ENCODE measurements around the gene ESYT1. TPM values are rescaled to one million over a fixed set of nuclear protein-coding genes. Genes with fewer than 3 reads are reported as not detected.

Gene ESYT1
- polyA plus RNA-seq, 4 donors = 71.0 to 84.0 (median 79.2) TPM

DNA sequence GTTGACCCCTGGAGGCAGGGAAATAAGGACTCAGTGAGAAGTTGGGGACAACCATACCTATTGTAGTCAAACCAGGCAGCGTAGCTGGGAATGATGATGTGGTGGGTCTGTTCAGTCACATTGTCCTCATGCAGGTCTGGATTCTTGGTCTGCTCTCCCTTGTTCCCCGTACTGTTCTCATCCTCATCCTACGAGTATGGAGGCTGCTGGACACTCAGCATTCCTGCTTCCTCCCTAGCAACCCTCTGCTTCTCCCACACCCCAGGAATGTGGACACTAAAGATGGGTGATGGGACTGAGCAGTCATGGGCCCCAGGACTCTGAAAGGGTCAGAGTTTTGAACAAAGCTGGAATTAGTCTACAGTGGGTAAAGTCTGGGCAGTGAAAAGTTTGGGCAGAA is 50.3 kb downstream of the ESYT1 start:
- DNase-seq (ENCODE audit: low read depth in 4 of 4, low spot score in 3 of 4) = no peak

- no peak for DNase-seq (ENCODE audit: low read depth in 4 of 4, low spot score in 3 of 4)
Measured at GRCh38 chr12:56186957-56187356, 58.9 kb downstream of the ESYT1 start.

GRCh38 chr12:56188131-56188777 is 60.2 kb downstream of the ESYT1 start:
- no peak for DNase-seq (ENCODE audit: low read depth in 4 of 4, low spot score in 3 of 4)

DNA sequence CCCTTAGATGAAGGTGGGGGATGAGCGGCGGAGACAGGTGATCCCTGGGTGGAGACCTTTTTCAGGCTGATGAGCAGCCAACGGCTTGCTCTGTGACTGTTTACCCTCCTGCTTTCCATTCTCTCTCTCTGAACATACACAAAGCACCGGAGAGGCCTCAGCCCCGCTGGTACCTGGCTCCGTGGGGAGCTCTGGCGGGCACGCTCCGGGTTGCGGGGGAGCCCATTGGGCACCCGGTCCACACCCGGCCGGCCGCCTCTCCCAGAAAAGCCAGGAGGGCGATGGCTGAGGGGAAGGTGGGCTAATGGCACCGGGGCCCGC is 60.7 kb downstream of the ESYT1 start:
- no peak for DNase-seq (ENCODE audit: low read depth in 4 of 4, low spot score in 3 of 4)

DNA sequence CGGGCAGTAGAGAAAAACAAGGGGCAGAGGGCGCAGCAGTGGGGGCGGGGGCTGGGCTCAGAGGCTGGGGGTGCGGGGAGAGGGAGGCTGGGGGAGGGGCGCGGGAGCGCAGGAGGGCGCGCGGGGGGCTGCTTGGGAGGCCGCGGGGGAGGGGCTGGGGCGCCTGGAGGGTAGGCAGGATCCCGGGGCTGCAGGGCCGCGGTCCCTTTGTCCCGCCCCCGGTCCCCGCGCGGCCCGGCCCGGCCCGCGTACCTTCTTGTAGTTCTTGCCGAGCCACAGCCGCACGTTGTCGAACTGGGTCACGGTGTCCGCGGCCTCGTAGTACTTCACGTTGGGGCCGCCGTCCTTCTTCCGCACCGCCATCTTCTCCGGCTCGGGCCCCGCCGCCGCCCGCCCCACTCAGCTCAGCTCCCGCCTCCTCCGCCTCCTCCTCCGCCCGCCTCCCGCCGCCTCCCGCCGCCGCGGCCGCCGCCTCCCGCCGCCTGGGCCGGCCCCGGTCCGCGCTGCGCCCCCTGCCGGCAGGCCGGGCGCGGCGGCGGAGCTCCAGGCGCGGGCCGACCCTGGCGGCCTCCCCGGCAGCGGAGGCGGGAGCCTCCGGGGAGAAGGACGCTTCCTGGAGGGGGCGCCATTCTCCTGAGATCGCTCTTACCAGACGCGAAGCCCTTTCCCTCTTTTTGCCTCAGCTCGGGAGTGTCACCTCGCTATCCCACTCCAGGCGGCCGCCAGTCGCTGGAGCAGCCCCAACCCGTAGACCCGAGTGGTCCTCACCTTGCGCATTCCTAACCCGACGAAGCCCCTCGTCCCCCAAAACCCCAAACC is 61.2 kb downstream of the ESYT1 start, which contains the start of gene SMARCC2:
TSS of gene SMARCC2 (minus strand) at position 385 of the 819 bp plus-strand sequence. CDS start at position 363, 22 bp downstream.
- peak; percentile 76 to 82 (median 80) for DNase-seq (ENCODE audit: low read depth in 4 of 4, low spot score in 3 of 4)

- DNase-seq (ENCODE audit: low read depth in 4 of 4, low spot score in 3 of 4) = peak; percentile 86 to 90 (median 88)
Measured at GRCh38 chr12:56189918-56190694, 62.0 kb downstream of the ESYT1 start.

GRCh38 chr12:56190695-56191155 is 62.7 kb downstream of the ESYT1 start:
- no peak for DNase-seq (ENCODE audit: low read depth in 4 of 4, low spot score in 3 of 4)

DNA sequence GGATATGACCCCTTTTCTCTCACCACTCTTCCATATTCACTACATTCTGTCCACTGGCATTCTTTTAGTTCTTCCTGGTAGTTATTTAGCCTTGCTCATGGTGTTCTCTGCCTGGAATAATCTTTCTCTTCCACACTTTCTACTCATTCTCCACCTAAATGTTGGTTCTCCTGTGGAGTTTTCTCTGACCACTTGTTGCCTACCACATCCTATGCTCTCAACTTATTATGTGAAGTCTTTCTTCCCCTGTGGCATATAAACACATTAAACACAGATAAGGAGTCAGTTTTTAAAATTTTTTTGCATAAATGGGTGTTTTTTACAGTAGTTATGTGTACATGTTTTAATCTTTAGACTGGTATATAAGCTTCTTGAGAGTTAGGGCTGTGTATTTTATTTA is 64.5 kb downstream of the ESYT1 start:
- no peak for DNase-seq (ENCODE audit: low read depth in 4 of 4, low spot score in 3 of 4)

- DNase-seq (ENCODE audit: low read depth in 4 of 4, low spot score in 3 of 4) = peak; percentile 69 to 81 (median 76)
Measured at GRCh38 chr12:56193025-56193578, 65.0 kb downstream of the ESYT1 start.

Other genes starting within 250 kb of the ESYT1 start
- gene PYM1, start 200.4 kb upstream of the ESYT1 start, polyA plus RNA-seq (ENCODE audit: insufficient read length in 4 of 4) = 10 to 100 TPM; 33.6 to 41.2 (median 39.1) TPM
- gene DGKA, start 197.1 kb upstream of the ESYT1 start, polyA plus RNA-seq (ENCODE audit: insufficient read length in 4 of 4) = 10 to 100 TPM; 13.9 to 23.4 (median 20.0) TPM
- 1 to 10 TPM; 2.1 to 3.5 (median 3.1) TPM for gene PMEL, start 162.2 kb upstream of the ESYT1 start, polyA plus RNA-seq (ENCODE audit: insufficient read length in 4 of 4)
- 10 to 100 TPM; 59.9 to 66.0 (median 63.7) TPM for gene CDK2, start 161.4 kb upstream of the ESYT1 start, polyA plus RNA-seq (ENCODE audit: insufficient read length in 4 of 4)
- 100 to 1,000 TPM; 157 to 181 (median 171) TPM for gene RAB5B, start 154.2 kb upstream of the ESYT1 start, polyA plus RNA-seq (ENCODE audit: insufficient read length in 4 of 4)
- gene SUOX, start 131.0 kb upstream of the ESYT1 start, polyA plus RNA-seq (ENCODE audit: insufficient read length in 4 of 4) = 10 to 100 TPM; 44.3 to 52.8 (median 46.7) TPM
- gene IKZF4, start 107.2 kb upstream of the ESYT1 start, polyA plus RNA-seq (ENCODE audit: insufficient read length in 4 of 4) = 10 to 100 TPM; 15.4 to 18.5 (median 17.0) TPM
- gene RPS26, start 86.3 kb upstream of the ESYT1 start, polyA plus RNA-seq (ENCODE audit: insufficient read length in 4 of 4) = 100 to 1,000 TPM; 124 to 544 (median 254) TPM
- 10 to 100 TPM; 73.9 to 92.9 (median 83.1) TPM for gene ERBB3, start 48.1 kb upstream of the ESYT1 start, polyA plus RNA-seq (ENCODE audit: insufficient read length in 4 of 4)
- gene PA2G4, start 23.7 kb upstream of the ESYT1 start, polyA plus RNA-seq (ENCODE audit: insufficient read length in 4 of 4) = 100 to 1,000 TPM; 146 to 157 (median 151) TPM
- gene RPL41, start 11.6 kb upstream of the ESYT1 start, polyA plus RNA-seq (ENCODE audit: insufficient read length in 4 of 4) = 1,000 to 10,000 TPM; 4,780 to 5,144 (median 4,856) TPM
- 1 to 10 TPM; 6.5 to 7.4 (median 7.2) TPM for gene ZC3H10, start 10.0 kb upstream of the ESYT1 start, polyA plus RNA-seq (ENCODE audit: insufficient read length in 4 of 4)
- gene MYL6B, start 24.3 kb downstream of the ESYT1 start, polyA plus RNA-seq (ENCODE audit: insufficient read length in 4 of 4) = 100 to 1,000 TPM; 157 to 173 (median 167) TPM
- 1,000 to 10,000 TPM; 1,704 to 1,897 (median 1,779) TPM for gene MYL6, start 30.1 kb downstream of the ESYT1 start, polyA plus RNA-seq (ENCODE audit: insufficient read length in 4 of 4)
- gene SMARCC2, start 61.2 kb downstream of the ESYT1 start, polyA plus RNA-seq (ENCODE audit: insufficient read length in 4 of 4) = 100 to 1,000 TPM; 110 to 133 (median 130) TPM
- gene RNF41, start 93.7 kb downstream of the ESYT1 start, polyA plus RNA-seq (ENCODE audit: insufficient read length in 4 of 4) = 10 to 100 TPM; 43.5 to 45.8 (median 44.0) TPM
- gene NABP2, start 96.1 kb downstream of the ESYT1 start, polyA plus RNA-seq (ENCODE audit: insufficient read length in 4 of 4) = 10 to 100 TPM; 28.4 to 35.3 (median 31.8) TPM
- gene SLC39A5, start 101.8 kb downstream of the ESYT1 start, polyA plus RNA-seq (ENCODE audit: insufficient read length in 4 of 4) = 10 to 100 TPM; 46.7 to 76.7 (median 52.3) TPM
- 10 to 100 TPM; 28.2 to 32.0 (median 30.3) TPM for gene ANKRD52, start 130.1 kb downstream of the ESYT1 start, polyA plus RNA-seq (ENCODE audit: insufficient read length in 4 of 4)
- gene COQ10A, start 138.7 kb downstream of the ESYT1 start, polyA plus RNA-seq (ENCODE audit: insufficient read length in 4 of 4) = 10 to 100 TPM; 15.2 to 17.7 (median 16.9) TPM
- 100 to 1,000 TPM; 185 to 206 (median 202) TPM for gene CS, start 172.1 kb downstream of the ESYT1 start, polyA plus RNA-seq (ENCODE audit: insufficient read length in 4 of 4)
- gene CNPY2, start 187.7 kb downstream of the ESYT1 start, polyA plus RNA-seq (ENCODE audit: insufficient read length in 4 of 4) = 100 to 1,000 TPM; 145 to 167 (median 153) TPM
- gene PAN2, start 205.7 kb downstream of the ESYT1 start, polyA plus RNA-seq (ENCODE audit: insufficient read length in 4 of 4) = 100 to 1,000 TPM in 1 of 4 donors, 10 to 100 TPM in 3; 79.4 to 101 (median 82.0) TPM
- gene IL23A, start 210.6 kb downstream of the ESYT1 start, polyA plus RNA-seq (ENCODE audit: insufficient read length in 4 of 4) = under 1 TPM; 0.49 to 1.00 (median 0.89) TPM
- 100 to 1,000 TPM in 1 of 4 donors, 10 to 100 TPM in 3; 79.2 to 107 (median 85.1) TPM for gene STAT2, start 231.8 kb downstream of the ESYT1 start, polyA plus RNA-seq (ENCODE audit: insufficient read length in 4 of 4)
- gene APOF, start 234.6 kb downstream of the ESYT1 start, polyA plus RNA-seq (ENCODE audit: insufficient read length in 4 of 4) = under 1 TPM in 3 of 4 donors, not detected in 1; 0.06 to 0.18 (median 0.11) TPM

Measured in right renal pelvis (tissue), 4 donors.